HG02884 (cell line): ENCODE results near the gene FOXI2.

Experiments used
- ATAC-seq: cut with Tn5 transposase; IDR thresholded peaks from one replicate; pipeline ENCODE4 v1.9.1; 2021; ENCODE audit warnings: mild to moderate bottlenecking, moderate library complexity; ENCODE audit not compliant: unreplicated experiment

FOXI2 gene

GRCh38 chr10:127736915-127737562 lies at the start of gene FOXI2:
Gene FOXI2, plus strand, starts transcription at chr10:127737185. Its CDS starts 89 bp downstream, at chr10:127737274.
- no peak for ATAC-seq

- ATAC-seq: no peak
Observed at GRCh38 chr10:127687548-127687947, 49.4 kb upstream of the FOXI2 start.

GRCh38 chr10:127690176-127690835 lies 46.7 kb upstream of the FOXI2 start:
- ATAC-seq: no peak

GRCh38 chr10:127694580-127695193 lies 42.3 kb upstream of the FOXI2 start:
- peak; percentile 62 for ATAC-seq

GRCh38 chr10:127695431-127695830 lies 41.6 kb upstream of the FOXI2 start:
- ATAC-seq: no peak

GRCh38 chr10:127698886-127699285 lies 38.1 kb upstream of the FOXI2 start:
- ATAC-seq: no peak

GRCh38 chr10:127699311-127699710 lies 37.7 kb upstream of the FOXI2 start:
- no peak for ATAC-seq

GRCh38 chr10:127702271-127702670 lies 34.7 kb upstream of the FOXI2 start:
- no peak for ATAC-seq

GRCh38 chr10:127715249-127715648 lies 21.7 kb upstream of the FOXI2 start:
- no peak for ATAC-seq

GRCh38 chr10:127715782-127716378 lies 21.1 kb upstream of the FOXI2 start:
- ATAC-seq: no peak

- no peak for ATAC-seq
Observed at GRCh38 chr10:127720142-127720541, 16.8 kb upstream of the FOXI2 start.

- no peak for ATAC-seq
Observed at GRCh38 chr10:127720903-127721302, 16.1 kb upstream of the FOXI2 start.

- no peak for ATAC-seq
Observed at GRCh38 chr10:127734753-127735152, 2.2 kb upstream of the FOXI2 start.

- no peak for ATAC-seq
Observed at GRCh38 chr10:127735156-127735555, 1.8 kb upstream of the FOXI2 start.

GRCh38 chr10:127735723-127736221 lies 1.2 kb upstream of the FOXI2 start:
- ATAC-seq: no peak

GRCh38 chr10:127736222-127736914 lies 617 bp upstream of the FOXI2 start:
- ATAC-seq: no peak

- ATAC-seq: no peak
Observed at GRCh38 chr10:127737563-127738511, 852 bp downstream of the FOXI2 start.

- no peak for ATAC-seq
Observed at GRCh38 chr10:127738512-127739424, 1.8 kb downstream of the FOXI2 start.

GRCh38 chr10:127739908-127740307 lies 2.9 kb downstream of the FOXI2 start:
- no peak for ATAC-seq
